Stimulated activated CD4-positive, alpha-beta T cell treated with anti-CD3 and anti-CD28 coated beads, Interleukin-1b, Interleukin-23, amount 100 ng/mL, for 24 hours (primary cell): ENCODE measurements around the gene HCFC1.

Experiments used
- DNase-seq, 4 experiments: peaks; one replicate each; pipeline ENCODE4 v3.0.0-alpha.2; 2020; ENCODE audit warnings: low read depth in 4 of 4, low spot score in 1 of 4

Gene HCFC1

GRCh38 chrX:153971450-153972367 lies at the start of gene HCFC1:
TSS of gene HCFC1 (minus strand) at chrX:153971818. CDS start at chrX:153970840, 978 bp downstream.
- peak; percentile 65 to 82 (median 78) for DNase-seq

GRCh38 chrX:154021131-154021611 lies 49.6 kb upstream of the HCFC1 start:
- DNase-seq, result peak in 1 of 4 experiments; percentile 21

GRCh38 chrX:154020536-154021115 lies 49.0 kb upstream of the HCFC1 start:
- DNase-seq, result no peak

GRCh38 chrX:154019633-154020528 lies 48.3 kb upstream of the HCFC1 start, which contains the start of gene IRAK1:
TSS of gene IRAK1 (minus strand) at chrX:154019902. CDS start at chrX:154019812, 90 bp downstream.
- peak in 3 of 4 experiments; percentile 37 to 40 (median 38) for DNase-seq

- DNase-seq, result no peak
These were observed 47.5 kb upstream of the HCFC1 start for GRCh38 chrX:154019061-154019621.

GRCh38 chrX:154018518-154019060 lies 47.0 kb upstream of the HCFC1 start:
- no peak for DNase-seq

- DNase-seq, result no peak
These were observed 46.3 kb upstream of the HCFC1 start for GRCh38 chrX:154017766-154018517.

GRCh38 chrX:154016366-154017076 lies 44.9 kb upstream of the HCFC1 start:
- DNase-seq, result no peak

GRCh38 chrX:154015581-154016264 lies 44.1 kb upstream of the HCFC1 start:
- DNase-seq, result no peak

- no peak for DNase-seq
These were observed 43.1 kb upstream of the HCFC1 start for GRCh38 chrX:154014429-154015380.

- DNase-seq, result no peak
These were observed 42.2 kb upstream of the HCFC1 start for GRCh38 chrX:154013614-154014360.

GRCh38 chrX:154013001-154013421 lies 41.4 kb upstream of the HCFC1 start:
- no peak for DNase-seq

GRCh38 chrX:154012336-154012991 lies 40.8 kb upstream of the HCFC1 start:
- no peak for DNase-seq

GRCh38 chrX:154011376-154012335 lies 40.0 kb upstream of the HCFC1 start:
- DNase-seq, result no peak
